Fibroblast of peridontal ligament (primary cell): ENCODE measurements around the gene PRTFDC1.
"Not testable (repeated sequence)": the region's sequence is repeated elsewhere in the genome, so short reads cannot be mapped to it uniquely, and the experiment has no call there.

ENCODE experiments used
- DNase-seq: peaks from one replicate; pipeline ENCODE4 v3.0.0-alpha.2; 2010; ENCODE audit errors: extremely low read depth

PRTFDC1 gene, protein sequence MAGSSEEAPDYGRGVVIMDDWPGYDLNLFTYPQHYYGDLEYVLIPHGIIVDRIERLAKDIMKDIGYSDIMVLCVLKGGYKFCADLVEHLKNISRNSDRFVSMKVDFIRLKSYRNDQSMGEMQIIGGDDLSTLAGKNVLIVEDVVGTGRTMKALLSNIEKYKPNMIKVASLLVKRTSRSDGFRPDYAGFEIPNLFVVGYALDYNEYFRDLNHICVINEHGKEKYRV

DNA sequence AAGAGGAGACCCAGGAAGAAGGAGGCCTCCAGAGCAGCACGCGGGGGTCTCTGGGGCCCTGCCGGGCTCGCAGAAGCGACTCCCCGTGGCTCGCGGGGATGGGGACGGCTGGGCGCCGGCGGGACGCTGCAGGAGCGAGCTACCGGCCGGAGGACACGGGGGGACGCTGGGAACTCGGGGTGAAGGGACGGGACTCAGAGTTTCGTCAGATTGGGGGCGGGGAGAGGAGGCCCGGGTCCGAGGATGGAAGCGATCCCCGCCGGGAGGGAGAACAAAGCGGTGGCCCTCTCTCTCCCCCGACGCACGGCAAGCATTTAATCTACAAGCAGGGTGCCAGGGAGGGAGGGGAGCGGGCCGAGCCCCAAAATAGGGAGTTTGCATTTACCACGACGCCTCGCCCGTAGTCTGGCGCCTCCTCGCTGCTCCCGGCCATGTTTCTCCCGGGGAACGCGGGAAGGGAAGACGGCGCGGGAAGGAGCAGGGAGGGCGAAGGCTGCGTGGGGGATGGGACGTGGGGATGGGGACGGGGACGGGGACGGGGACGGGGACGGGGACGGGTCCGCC lies at the start of gene PRTFDC1:
TSS of gene PRTFDC1 (minus strand) at position 464 of the 564 bp plus-strand sequence. CDS start at position 433, 31 bp downstream.
- DNase-seq = peak; percentile 37

DNA sequence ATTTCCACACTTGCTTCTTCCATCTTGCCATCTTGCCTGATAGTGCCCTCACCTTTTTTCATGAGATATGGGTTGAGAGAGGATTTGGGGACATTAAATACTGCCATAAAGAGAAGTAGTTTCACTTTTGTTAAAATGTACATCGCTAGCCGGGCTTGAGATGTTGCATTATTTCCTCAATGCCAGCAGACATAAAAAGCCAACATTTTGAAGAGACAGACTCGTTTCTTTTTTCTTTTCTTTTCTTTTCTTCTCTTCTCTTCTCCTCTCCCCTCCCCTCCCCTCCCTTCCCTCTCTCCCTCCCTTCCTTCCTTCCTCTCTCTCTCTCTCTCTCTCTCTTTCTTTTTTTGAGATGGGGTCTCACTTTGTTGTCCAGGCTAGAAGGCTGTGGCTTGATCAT lies 45.6 kb upstream of the PRTFDC1 start:
- no peak for DNase-seq

DNA sequence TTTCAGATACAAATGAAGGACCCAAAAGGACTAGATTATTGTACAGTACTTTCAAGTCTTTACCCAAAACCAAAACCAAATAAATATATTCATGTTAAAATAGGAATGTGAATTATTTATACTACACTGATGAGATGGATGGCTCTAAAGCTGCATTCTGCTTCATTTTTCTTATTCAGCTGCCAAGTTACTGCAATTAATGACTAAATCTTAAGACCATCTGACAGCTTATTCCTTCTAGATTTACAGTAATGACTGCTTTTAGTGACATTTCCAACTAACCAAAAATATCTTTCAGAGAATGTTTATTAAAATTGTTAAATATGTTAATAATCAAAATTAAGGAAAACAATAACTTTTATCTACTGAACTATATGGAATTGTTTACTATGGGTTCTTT lies 42.7 kb upstream of the PRTFDC1 start:
- no peak for DNase-seq

DNA sequence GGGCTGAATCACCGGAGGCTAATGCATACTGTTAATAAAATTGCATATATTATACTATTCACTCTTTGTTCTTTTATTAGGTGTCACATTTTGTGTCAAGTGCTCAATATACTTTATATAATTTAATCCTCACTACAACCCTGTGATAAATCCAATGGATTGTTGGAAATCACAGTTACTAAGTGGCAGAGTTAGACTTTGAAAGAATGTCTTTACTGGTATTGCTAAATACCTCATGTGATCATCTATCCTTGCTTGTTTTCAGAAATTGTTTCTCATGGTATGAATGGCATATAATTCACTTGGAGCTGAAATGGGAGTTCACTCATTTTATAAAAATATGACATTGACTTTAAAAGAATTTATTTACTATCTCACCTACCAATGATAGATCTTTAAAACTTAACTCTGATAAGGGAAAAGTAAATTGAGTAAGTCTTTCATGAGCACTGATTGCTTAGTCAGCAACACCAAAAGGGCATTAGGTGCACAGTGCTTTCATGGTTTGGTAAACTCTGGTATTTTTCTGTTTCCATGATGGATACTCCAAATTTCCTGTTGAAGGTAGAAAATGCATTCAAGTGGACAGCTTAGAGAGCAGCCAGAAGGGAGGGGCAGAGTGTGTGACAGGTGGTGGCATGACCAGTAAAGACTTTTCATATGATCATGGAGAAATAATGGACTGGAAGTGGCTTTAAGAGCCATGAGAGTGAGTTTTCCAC lies 41.0 kb upstream of the PRTFDC1 start:
- DNase-seq = peak; percentile 24

DNA sequence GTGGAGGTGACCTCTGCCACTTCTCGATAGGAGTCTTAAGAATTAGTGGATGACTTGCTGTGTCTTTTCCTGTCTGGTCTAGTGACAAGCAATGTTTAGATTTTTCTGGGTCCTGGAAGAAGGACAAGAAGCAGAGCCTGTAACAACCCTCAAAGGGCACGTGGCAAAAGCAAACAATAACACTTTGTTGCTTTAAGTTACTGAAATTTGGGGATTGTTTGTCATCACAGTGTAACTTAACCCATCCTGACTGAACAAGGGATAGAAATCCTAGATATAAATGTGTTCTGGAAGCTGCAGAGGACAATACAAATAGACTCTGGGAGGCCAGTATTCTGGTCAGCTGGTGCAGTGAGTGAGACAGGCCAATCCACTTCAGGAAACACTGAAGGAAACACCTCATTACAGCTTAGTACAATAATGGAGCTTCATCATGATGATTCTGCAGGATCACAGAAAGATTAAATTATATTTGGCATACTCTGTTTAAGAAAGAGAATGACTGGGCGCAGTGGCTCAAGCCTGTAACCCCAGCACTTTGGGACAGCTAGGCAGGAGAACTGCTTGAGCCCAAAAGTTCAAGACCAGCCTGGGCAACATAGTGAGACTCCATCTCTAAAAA lies 40.2 kb upstream of the PRTFDC1 start:
- no peak for DNase-seq

DNA sequence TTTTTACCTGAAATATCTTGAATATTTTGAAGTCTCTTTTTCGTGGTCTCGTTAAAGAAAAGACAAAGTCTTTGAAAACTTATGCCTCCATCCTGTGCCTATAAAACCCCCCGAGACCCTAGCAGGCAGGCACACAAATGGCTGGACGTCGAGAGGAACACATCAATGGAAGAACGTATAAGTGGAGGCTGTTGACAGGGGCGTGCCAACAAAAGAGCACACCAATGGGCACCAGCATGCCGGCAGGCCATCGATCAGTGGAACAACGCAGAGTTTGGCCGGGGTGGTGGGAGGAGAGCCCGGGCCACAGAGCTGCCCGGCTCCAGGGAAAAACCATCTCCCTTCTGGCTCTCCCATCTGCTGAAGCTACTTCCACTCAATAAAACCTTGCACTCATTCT lies 38.9 kb upstream of the PRTFDC1 start:
- no peak for DNase-seq

DNA sequence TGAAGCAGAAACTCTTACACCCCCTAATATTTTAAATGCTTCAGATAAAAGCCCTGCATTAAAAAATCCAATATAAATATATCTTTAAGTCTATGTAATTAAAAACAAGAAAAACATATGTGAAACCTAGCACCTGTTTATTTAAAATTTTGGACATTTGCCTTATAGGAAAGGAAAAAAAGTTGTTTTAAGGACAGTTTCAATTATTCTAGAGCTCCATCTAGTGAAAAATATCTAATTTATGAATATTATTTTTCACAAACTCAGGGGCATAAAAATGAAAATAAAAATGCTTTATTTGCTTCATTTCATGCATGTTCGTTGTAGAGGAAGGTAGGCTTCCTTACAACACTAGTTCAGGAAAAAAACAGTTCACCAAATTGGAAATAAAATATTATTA lies 37.5 kb upstream of the PRTFDC1 start:
- peak; percentile 52 for DNase-seq

DNA sequence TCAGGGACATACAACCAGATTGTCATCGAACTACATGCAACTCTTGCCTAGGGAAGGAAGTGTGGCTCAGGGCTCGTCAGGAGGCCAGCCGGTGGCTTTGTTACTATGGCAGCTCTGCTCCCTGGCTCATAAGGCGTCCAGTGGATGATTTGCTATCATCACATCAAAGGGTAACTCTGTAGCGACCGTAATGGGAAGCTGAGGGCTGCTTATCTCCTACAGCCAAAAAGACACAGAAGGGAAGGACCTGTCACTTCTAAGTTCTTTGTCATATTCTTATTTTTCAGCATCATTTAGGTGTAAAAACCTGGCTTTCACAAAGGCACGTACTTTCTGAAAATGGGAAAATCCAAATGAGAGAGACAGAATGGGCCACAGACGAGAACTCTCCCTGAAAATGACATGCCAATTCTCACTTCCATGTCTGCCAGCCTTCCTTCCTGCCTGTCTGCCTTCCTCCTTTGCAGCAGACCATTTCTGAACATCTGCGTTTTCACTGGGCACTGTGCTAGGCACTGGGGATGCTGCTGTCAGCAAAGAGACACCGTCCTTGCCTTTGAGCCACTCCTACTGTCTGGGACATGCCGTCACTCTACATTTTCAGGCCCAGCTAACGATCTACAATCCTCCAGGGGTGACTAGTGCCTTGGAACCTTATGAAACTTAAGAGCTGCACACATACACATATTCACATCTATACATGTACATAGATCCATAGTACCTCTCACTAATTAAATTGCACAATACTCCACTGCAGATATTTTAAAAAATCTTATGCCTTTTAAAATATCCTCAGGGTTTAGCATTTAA lies 36.6 kb upstream of the PRTFDC1 start:
- no peak for DNase-seq

DNA sequence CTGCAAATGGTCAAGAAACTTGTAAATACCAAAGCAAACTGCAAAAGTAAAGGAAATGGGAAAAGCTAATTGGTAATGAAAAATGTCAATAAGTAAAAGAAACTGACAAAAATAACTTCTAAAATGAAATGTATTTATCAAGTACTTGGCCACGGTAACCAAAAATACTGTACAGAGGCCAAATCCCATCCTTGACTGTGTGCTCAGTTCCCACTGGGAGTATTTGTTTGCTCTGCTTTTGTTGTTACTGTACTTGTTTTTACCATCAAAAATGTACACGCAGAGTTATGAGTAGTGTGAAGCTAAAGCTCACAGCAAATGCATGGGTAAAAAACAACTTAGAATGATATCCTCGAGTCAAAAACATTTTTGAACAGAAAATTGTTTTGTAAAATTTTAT lies 32.5 kb upstream of the PRTFDC1 start:
- DNase-seq = peak; percentile 21

DNA sequence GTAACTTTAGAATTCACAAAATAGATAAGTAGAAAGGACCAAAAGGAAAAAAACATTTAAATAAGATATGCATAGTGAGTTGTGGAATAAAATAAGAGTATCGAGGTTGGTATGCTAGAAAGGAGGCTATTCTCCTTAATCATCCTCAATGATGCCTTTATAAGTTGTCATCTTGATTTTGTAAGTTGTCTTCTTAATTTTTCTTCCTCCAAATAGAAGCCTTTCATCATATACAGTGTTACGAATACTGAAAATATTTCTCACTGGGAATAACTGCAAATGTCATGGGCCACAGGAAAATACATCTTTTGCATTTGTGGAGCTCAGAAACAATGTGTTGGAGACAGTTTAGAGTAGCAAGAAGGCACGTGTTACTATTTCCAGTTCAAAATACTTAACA lies 31.5 kb upstream of the PRTFDC1 start:
- DNase-seq = peak; percentile 13

DNA sequence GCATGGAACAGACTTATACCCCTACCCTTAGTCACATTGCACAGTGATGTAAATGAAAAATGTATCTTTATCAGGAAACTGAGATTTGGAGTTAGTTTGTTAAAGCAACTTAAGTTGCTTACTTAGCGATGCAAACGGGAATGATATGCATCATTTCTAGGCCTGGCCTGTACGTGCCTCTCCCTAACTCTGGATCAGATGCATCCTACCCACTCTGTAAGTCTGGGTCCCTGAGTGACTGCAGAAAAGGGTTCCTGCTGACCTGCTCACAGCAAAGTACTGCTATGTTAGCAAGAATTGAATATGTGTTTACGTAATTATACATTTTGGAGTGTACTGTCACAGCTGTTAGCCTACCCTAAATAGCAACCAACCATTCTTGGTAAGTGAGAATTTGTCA lies 30.7 kb upstream of the PRTFDC1 start:
- no peak for DNase-seq

DNA sequence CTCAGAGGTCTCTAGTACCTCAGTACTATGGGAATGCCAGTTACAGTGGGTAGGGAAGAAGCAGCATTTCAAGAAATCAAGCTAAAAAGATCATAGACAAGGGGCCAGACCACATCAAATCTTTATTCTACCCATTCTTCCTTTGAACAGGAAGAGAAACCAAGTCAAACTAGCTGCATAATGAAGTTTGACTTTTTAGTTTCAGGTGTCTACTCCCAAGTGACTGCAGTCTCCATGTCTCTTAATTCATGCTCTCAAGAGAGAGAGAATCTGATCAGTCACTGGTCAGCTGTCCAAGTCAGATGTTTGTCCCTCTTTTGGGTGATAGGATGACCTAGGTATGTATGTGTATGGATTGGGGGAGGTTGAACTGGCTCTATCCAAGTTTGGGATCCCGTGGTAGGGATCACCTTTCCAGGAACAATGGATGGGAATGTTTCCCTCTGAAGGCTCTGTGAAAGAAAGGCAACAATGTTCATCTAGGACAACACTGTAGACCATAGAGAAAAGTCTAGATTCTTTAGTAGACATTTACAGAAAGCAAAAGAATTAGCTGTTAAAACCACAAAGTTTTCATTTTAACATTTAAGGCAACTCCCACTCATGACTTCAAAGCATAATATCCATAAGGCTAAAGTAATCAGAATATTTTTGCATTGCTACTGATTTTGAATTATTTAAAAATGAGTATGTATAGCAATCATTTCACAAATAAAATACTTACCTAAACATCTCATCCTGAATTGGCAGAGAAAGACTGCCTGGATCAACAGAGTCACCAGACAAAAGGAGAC lies 30.1 kb upstream of the PRTFDC1 start:
- no peak for DNase-seq

DNA sequence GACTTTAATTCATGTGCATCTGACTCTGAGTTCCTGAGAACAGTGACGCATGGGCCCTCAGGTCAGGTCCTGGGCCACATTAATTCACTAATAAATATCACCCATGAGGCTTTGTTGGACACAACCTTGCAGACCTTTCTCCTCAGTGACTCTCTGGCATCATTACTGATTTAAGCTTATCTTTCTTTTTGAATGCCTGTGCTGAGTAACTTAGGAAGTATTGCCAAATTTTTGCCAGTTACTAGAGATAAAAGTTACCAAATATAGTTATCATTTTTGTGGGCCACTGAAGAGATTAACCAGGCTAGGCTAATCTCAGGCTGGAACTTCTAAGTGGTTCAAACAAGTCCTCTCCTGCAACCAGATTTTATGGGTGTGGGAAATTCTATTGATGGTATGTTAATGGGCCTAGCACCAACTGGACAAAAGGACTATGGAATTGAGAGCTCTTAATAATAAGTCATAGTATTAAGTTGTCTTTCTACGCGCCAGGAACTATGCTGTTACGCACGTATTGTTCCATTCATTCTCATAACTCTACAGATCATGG lies 28.8 kb upstream of the PRTFDC1 start:
- no peak for DNase-seq

DNA sequence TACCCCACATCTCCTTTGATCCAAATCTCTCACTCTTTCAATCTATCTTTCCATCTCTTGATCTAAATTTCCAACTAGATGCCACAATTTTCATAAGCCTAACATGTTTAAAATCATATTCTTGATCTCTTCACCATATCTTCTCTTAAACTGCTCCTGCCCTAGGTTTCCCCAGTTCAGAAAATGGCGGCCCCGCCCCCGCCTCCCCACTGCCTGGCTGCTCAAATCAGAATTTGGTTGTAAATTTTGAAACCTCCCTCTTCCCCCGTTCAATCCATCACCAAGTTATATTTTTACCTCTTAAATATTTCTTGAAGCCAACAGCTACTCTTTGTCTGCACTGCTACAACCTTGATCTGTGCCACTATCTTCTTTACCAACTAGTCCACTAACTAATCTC lies 27.3 kb upstream of the PRTFDC1 start:
- DNase-seq = no peak

DNA sequence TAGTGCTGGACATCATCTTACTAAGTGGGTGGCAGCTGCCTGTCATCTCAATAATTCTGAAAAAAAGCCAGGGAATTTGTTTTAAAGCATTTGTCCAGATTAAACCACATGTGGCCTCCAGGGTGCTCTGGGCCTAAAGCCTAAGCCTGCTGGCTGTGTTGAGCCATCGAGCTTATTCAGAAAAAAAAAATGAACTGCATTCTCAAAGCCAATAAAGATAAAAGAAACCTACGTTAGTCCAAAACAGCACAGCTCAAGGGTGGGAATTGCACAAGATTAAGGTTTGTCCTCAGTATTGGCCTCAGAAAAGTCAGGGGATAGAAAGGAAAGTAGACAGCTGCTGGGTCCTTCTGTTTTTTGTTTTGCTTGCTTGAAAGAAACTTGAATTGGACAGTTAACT lies 22.6 kb upstream of the PRTFDC1 start:
- peak; percentile 92 for DNase-seq

DNA sequence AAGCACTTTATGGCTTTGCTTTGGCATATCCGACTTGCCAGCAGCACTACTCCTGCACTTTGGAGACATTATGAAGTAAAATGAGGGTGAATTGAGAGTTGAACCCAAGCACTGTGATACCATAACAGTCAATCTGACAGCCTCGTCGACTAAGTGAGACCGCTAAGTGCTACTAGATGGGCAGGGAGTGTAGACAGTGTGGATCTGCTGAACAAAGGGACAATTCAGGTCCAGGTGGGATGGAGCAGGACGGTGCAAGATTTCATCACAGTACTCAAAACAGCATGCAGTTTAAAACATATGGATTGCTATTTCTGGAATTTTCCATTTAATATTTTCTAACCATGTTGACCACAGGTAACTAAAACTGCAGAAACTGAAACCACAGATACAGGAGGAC lies 20.8 kb upstream of the PRTFDC1 start:
- DNase-seq = no peak

DNA sequence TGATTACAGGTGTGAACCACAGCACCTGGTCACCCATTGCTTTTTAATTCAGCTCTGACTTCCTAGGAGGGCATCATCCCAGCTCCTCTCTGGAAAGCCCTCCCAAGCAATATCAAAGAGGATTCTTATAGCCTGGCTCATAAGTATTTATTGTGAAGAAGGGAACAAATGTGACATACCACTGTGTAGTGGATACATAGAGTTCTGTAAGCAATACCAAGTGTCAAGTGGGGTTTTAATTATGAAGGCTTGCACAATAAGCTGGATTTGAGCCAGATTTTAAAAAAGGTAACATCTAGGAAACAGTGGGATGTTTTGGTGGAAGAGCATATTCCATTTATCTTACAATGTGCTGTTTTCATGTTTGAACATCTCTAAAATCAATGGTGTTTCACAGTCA lies 19.0 kb upstream of the PRTFDC1 start:
- no peak for DNase-seq

DNA sequence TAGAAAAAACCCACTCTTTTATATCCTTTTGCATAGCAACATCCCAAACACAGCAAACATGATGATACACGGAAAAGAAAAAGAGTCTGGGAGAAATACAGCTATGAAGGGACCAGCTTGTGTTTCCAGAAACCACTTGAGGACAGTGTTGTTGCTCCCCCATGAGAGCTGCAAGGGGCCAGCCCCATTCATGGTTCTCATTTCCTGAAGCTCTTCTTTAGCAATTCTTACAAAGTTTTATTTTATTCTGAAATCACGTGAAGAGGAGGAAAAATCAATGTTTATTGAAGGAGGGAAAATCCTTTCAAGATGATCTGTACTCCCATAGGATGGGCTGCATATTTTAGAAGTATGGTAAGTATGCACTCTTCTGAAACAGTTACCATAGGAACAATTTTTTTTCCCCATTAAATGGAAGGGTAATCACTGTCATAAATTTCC lies 17.5 kb upstream of the PRTFDC1 start:
- peak; percentile 88 for DNase-seq

DNA sequence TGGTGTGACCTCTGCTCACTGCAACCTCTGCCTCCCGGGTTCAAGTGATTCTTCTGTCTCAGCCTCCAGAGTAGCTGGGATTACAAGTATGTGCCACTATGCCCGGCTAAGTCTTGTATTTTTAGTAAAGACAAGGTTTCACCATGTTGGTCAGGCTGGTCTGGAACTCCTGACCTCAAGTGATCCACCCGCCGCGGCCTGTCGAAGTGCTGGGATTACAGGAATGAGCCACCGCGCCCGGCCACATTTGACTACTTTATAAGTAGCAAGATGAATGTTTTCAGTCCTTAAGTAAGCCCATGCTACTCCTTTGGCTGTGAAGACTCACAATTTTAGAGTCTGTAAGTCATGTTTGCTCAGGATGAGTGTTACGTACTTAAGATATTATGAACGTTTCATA lies 16.5 kb upstream of the PRTFDC1 start:
- not testable (repeated sequence) for DNase-seq

DNA sequence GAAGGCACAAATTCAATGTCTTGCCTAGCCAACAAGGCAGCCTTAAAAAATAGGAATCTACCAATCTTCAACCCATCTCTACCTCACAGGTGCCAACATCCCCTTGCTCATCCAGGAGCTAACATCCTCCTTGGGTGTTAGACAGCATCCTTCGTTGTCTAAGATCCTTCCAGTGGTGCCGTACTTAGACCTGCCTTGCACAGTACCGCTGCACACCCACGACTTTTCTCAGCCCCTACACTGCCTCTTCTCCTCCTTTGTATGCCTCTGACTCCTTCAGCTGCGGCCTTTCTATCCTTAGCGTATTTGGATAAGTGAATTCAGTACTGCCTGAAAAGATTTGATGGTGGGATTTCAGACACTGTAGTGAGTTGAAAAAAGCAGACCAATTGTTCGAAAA lies 15.9 kb upstream of the PRTFDC1 start:
- no peak for DNase-seq

DNA sequence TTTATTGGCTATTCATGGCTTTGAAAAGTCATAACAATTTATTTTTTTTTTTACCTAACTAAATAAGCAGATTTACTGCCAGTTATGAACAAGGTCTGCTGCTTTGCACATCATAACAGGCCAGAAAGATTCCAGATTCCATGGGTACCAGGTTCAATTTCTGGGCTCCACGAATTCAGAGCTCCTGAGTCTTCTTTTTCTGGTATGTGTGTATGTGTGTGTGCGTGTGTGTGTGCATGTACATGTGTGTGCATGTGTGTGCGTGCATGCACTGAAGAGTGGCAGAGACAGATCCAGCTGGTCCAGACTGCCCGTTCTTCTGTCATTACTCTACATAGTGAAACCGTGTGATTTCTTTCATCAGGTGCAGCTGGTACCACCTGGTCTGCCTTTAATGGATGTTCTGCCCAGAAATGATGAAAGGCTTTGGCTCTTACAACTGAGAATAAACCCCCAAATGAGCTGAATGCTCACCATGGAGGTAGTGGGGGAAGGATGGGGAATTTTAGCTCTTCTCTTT lies 14.6 kb upstream of the PRTFDC1 start:
- DNase-seq = no peak
